Heart right ventricle (tissue), 16 donors: ENCODE data around the gene PDSS2. TPM values are rescaled to one million over a fixed set of nuclear protein-coding genes. Genes with fewer than 3 reads are reported as not detected.

Experiments
- ATAC-seq, 8 donors: fragments of 200-7000 bp; cut with Tn5 transposase; one replicate each; pipeline ENCODE4 v1.9.1; 2020; ENCODE audit warnings: mild to moderate bottlenecking in 8 of 8, moderate library complexity in 8 of 8, moderate number of reproducible peaks in 1 of 8
- DNase-seq, 2 donors: peaks; one replicate each; pipeline ENCODE4 v3.0.0-alpha.2; 2020
- H3K27ac ChIP-seq, 10 donors: fragments of 200-600 bp; sonication (generic) in 2 of 10; one replicate each; pipeline versions ENCODE4 v1.5.0 to v1.8.0; 2020 to 2022; ENCODE audit warnings: mild to moderate bottlenecking in 3 of 10
- H3K27me3 ChIP-seq, 7 donors: fragments of 200-600 bp; one replicate each; pipeline ENCODE4 v1.8.0; 2021 to 2022; ENCODE audit warnings: mild to moderate bottlenecking in 2 of 7
- H3K36me3 ChIP-seq, 9 donors: fragments of 200-600 bp; sonication (generic) in 1 of 9; one replicate each; pipeline versions ENCODE4 v1.5.0 to v1.8.0; 2020 to 2022; ENCODE audit warnings: mild to moderate bottlenecking in 2 of 9
- H3K4me1 ChIP-seq, 9 donors: fragments of 200-600 bp; sonication (generic) in 1 of 9; one replicate each; pipeline versions ENCODE4 v1.5.0 to v1.8.0; 2020 to 2022; ENCODE audit warnings: mild to moderate bottlenecking in 4 of 9
- H3K4me3 ChIP-seq, 10 donors: fragments of 200-600 bp; sonication (generic) in 2 of 10; one replicate each; pipeline versions ENCODE4 v1.5.0 to v1.8.0; 2020 to 2022; ENCODE audit warnings: mild to moderate bottlenecking in 7 of 10, moderate library complexity in 2 of 10
- H3K9me3 ChIP-seq, 11 donors: fragments of 200-600 bp in 10 of 11; sonication (generic) in 2 of 11; one replicate each; pipeline versions ENCODE4 v1.5.0 to v1.8.0; 2013 to 2022; ENCODE audit warnings: mild to moderate bottlenecking in 2 of 11, control low read depth in 1 of 11, moderate library complexity in 1 of 11
- CTCF ChIP-seq, 9 donors: fragments of 200-600 bp; sonication (generic) in 2 of 9; IDR thresholded peaks; one replicate each; pipeline versions ENCODE4 v1.5.0 to v1.8.0; 2021 to 2022; ENCODE audit warnings: antibody characterized with exemption in 9 of 9, mild to moderate bottlenecking in 5 of 9, moderate library complexity in 1 of 9
- WGBS, 2 donors: extraction: QIAGEN DNeasy Blood & Tissue Kit; methylation state at CpG; one replicate each; pipeline ENCODE4 v1.1.7; 2013; ENCODE audit warnings: inconsistent platforms in 1 of 2; 5-methylcytosine and 5-hydroxymethylcytosine counted together
- intact Hi-C, 10 donors: fragments of 100-400 bp; cut with DNase I; formaldehyde crosslinking; loops; one replicate each; pipeline versions ENCODE4 v1.11.1 to v1.14.2; 2022
- polyA plus RNA-seq, 2 donors: library from polyadenylated mRNA; stranded (reverse); fragments of 200-250 nt; gene quantifications; one replicate each; pipeline ENCODE4 v1.2.3, GENCODE V29; 2013
- total RNA-seq, 10 donors: library from RNA; stranded (reverse); fragmentation: NEBNext Ultra II Directional in 3 of 10; extraction: Animal tissue kit (Norgen Biotek cat#: 25700) in 3 of 10; gene quantifications; one replicate each; pipeline versions ENCODE4 v1.2.1 to v1.2.4, GENCODE V29; 2021 to 2023
- donor health status: Arrhythmogenic right ventricular cardiomyopathy.
- donor health status: ischemic (EF 13 %, LVEDD 7.1; RV severe dilation, severe dysfunction).
- donor health status: healthy with polysubstance abuse.
- donor health status: DM: no; HTN: yes; CAD: no.
- donor health status: DM: no; HTN: no; CAD: no.
- donor health status: ischemic (EF 25% LVEDD 6.9; RV normal size, moderate dysfunction).
- donor health status: ischemic (EF 25% LVEDD 5.7; RV mildly dilated, moderate dysfunction).
- donor health status: healthy.
- donor health status: DM: yes; HTN: yes; CAD: no.
- donor health status: Ischemic cardiomyopathy.
- donor health status: ischemic (EF 35%, LVEDD 5.7; RV mildly dilated, moderate dysfunction).
- donor health status: nonischemic (EF 11% LVEDD 7.7; RV severe dilation, severe dysfunction).
- donor health status: DM: yes; HTN: yes; CAD: no.
- donor health status: PGD.
- donor health status: ischemic (EF 29% LVEDD 5.4; RV normal size, mild dysfunction).
- donor health status: nonischemic (EF 23%, LVEDD 6.1; RV moderate dilation, normal function).

Gene PDSS2
- total and polyA plus RNA-seq, 12 donors = 5.5 to 22.2 (median 18.0) TPM

GRCh38 chr6:107357842-107358241, 101.5 kb downstream of the PDSS2 start:
- no peak for TF ChIP-seq CTCF (IDR thresholded peaks at IDR 0.05)
- H3K9me3 ChIP-seq = peaks cover 0 to 7% (median 0%) of the 10 kb centered on the region in 11 donors
- peaks cover 0 to 6% (median 0%) of the 10 kb centered on the region in 9 donors for H3K36me3 ChIP-seq
- DNase-seq (no peak), ATAC-seq (no peak)
- H3K4me3 ChIP-seq = no peak overlapping the region
- H3K27me3 ChIP-seq = no peaks in the 10 kb centered on the region
- intact Hi-C loops = no loop called here
- H3K4me1 ChIP-seq = peaks cover 0 to 28% (median 12%) of the 10 kb centered on the region in 9 donors
- no peak overlapping the region for H3K27ac ChIP-seq
- WGBS, 2 donors = 99 to 100% methylated on average over 2 of the region's 2 CpGs

- no peak for DNase-seq
- intact Hi-C loops = no loop called here
- Histone ChIP-seq H3K27me3 (no peaks in the 10 kb centered on the region), H3K4me1 (peaks cover 0 to 28% (median 12%) of the 10 kb centered on the region in 9 donors), H3K9me3 (no peaks in the 10 kb centered on the region), H3K4me3 (no peak overlapping the region), H3K27ac (no peak overlapping the region), H3K36me3 (peaks cover 0 to 3% (median 0%) of the 10 kb centered on the region in 9 donors)
- ATAC-seq = no peak
- no peak for TF ChIP-seq CTCF (IDR thresholded peaks at IDR 0.05)
- WGBS, 2 donors = 79 to 83% methylated on average over 2 of the region's 2 CpGs
These were observed 102.3 kb downstream of the PDSS2 start for GRCh38 chr6:107357031-107357430.

GRCh38 chr6:107355659-107356058, 103.7 kb downstream of the PDSS2 start:
- no peaks in the 10 kb centered on the region for H3K36me3 ChIP-seq
- peak overlapping the region in 2 of 10 donors; percentile 28 to 45 for H3K27ac ChIP-seq
- TF ChIP-seq CTCF (IDR thresholded peaks at IDR 0.05) = no peak
- WGBS, 2 donors = 51 to 72% methylated on average over 3 of the region's 3 CpGs
- H3K4me1 ChIP-seq = peaks cover 0 to 28% (median 12%) of the 10 kb centered on the region in 9 donors
- H3K4me3 ChIP-seq = no peak overlapping the region
- ATAC-seq (peak; percentile 46 to 88 (median 66)), DNase-seq (peak in 1 of 2 donors; percentile 43)
- no peaks in the 10 kb centered on the region for H3K27me3 ChIP-seq
- intact Hi-C loops = no loop called here
- no peaks in the 10 kb centered on the region for H3K9me3 ChIP-seq

GRCh38 chr6:107354451-107354850, 104.9 kb downstream of the PDSS2 start:
- Histone ChIP-seq H3K4me1 (peaks cover 0 to 28% (median 12%) of the 10 kb centered on the region in 9 donors), H3K27me3 (no peaks in the 10 kb centered on the region), H3K4me3 (no peak overlapping the region), H3K9me3 (no peaks in the 10 kb centered on the region), H3K36me3 (no peaks in the 10 kb centered on the region), H3K27ac (no peak overlapping the region)
- DNase-seq = no peak
- intact Hi-C loops = no loop called here
- ATAC-seq = no peak
- no peak for TF ChIP-seq CTCF (IDR thresholded peaks at IDR 0.05)
- WGBS, 2 donors = 22 to 31% methylated on average over 2 of the region's 2 CpGs
